Fibroblast of the aortic adventitia (primary cell): ENCODE results near the gene IGF1R. TPM values are rescaled to one million over a fixed set of nuclear protein-coding genes. Genes with fewer than 3 reads are reported as not detected.
"Not testable (repeated sequence)": the region's sequence is repeated elsewhere in the genome, so short reads cannot be mapped to it uniquely, and the experiment has no call there.

ENCODE experiments used
- DNase-seq: peaks from one replicate; pipeline ENCODE4 v3.0.0-alpha.2; 2010; ENCODE audit warnings: low read depth
- H3K4me3 ChIP-seq: 2 replicates; pipeline ENCODE4 v1.5.1; 2011; ENCODE audit warnings: low read depth, mild to moderate bottlenecking, control low read depth, low read length, moderate library complexity
- CTCF ChIP-seq: IDR thresholded peaks from 2 replicates; pipeline ENCODE4 v1.5.1; 2011; ENCODE audit warnings: mild to moderate bottlenecking, low read length, control low read depth, inconsistent platforms; ENCODE audit not compliant: insufficient read depth
- total RNA-seq: library from RNA; depleted of rRNA; stranded (reverse); fragments of >200 nt; gene quantifications from 2 replicates; pipeline ENCODE4 v1.2.3, GENCODE V29; 2012; ENCODE audit warnings: low replicate concordance

The IGF1R gene
- total RNA-seq, 1 donor: 45.6 TPM

DNA sequence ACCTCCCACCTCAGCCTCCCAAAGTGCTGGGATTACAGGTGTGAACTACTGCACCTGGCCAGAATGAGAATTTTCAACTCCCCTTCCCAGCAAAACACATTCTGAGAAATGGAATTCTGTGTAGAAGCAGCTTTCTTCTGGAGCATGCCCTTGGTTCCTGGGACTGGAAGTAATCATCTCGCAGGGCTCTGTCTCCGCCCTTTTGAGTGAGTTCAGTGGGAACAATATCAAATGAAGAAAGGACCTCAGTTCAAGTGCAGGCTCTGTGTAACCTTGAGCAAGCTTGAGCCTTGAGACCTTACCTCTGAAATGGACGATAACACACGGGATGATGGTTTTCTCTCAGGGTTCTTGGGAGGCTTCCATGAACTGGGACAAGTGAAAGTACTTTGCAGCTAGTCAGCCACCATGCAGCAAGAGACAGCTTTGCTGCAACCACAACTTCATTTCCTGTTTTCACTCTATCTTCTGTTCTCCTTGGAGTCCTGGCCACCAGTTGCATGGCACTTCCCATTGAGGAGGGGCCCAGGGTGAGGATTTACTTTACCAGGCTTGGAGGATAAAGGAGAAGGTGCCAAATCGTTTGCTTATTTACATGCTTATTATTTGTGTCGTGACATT is 35.7 kb upstream of the IGF1R start:
- DNase-seq: no peak
- no peak overlapping the region for H3K4me3 ChIP-seq
- TF ChIP-seq CTCF: no peak

- DNase-seq: no peak
- no peak overlapping the region for H3K4me3 ChIP-seq
- TF ChIP-seq CTCF: no peak
These were observed 33.7 kb upstream of the IGF1R start for GRCh38 chr15:98614681-98615080.

DNA sequence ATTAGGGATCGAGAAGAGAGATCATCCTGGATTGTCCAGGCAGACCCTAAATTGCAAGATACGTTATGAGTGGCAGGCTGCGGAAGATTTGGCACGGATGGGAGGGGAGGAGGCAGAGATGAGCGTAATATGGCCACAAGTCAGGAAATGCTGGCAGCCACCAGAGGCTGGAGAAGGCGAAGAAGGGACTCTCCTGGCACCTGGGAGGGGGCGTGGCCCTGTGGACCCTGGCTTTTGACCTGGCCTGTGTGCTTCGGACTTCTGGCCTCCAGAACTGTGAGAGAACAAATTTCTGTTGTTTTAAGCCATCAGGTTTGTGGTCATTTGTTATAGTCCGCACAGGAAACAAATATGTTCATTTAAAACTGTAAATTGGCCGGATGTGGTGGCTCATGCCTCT is 31.9 kb upstream of the IGF1R start:
- no peak overlapping the region for H3K4me3 ChIP-seq
- no peak for DNase-seq
- no peak for TF ChIP-seq CTCF

DNA sequence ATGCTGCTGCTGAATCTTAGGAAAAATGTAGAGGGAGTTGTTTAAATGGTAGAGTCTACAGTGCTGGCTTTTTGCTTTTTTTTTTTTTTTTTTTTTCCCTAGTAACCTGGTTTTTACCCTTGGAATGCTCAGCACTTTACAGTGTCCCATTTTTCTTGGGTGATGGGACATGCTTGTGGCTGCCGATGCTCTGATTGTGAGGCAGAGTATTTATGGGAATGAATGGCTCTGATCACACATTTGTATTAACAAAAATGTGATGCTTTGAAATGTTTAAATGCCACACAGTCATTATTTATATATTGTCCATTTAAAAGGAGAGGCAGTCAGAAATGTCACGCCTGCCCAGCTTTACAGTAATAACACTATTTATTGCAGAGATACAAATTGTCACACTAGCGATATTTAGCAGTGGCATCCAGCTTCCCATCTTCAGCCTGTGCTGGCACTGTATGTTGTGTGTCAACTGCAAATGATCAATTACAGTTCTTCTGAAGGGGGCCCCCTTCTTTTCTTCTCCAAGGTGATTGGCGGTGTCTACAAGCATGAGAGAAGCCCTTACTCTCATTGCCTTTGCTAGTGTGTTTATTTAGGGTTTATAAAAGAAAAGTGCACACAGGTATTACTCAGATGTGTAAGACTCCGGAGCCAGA is 30.9 kb upstream of the IGF1R start:
- no peak for DNase-seq
- no peak for TF ChIP-seq CTCF
- H3K4me3 ChIP-seq: no peak overlapping the region

DNA sequence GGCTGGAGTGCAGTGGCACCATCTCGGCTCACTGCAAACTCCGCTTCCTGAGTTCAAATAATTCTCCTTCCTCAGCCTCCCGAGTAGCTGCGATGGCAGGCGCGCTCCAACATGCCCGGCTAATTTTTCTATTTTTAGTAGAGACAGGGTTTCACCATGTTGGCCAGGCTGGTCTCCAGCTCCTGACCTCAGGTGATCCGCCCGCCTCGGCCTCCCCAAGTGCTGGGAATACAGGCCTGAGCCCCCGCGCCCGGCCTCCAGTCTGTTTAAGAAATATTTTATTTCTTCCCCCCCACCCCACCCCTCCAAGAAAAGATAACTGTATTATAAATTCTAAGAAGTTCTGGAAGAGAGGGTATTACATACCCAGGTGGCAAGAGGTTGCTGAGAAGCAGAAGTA is 29.8 kb upstream of the IGF1R start:
- not testable (repeated sequence) for DNase-seq, H3K4me3 ChIP-seq

- TF ChIP-seq CTCF: no peak
- H3K4me3 ChIP-seq: no peak overlapping the region
- no peak for DNase-seq
These were observed 28.3 kb upstream of the IGF1R start for GRCh38 chr15:98620020-98620419.

GRCh38 chr15:98621021-98621420 is 27.3 kb upstream of the IGF1R start:
- TF ChIP-seq CTCF: no peak
- DNase-seq: no peak
- H3K4me3 ChIP-seq: no peak overlapping the region
